ENCODE results near the gene SLCO1A2. TPM values are rescaled to one million over a fixed set of nuclear protein-coding genes. Genes with fewer than 3 reads are reported as not detected.

SLCO1A2 gene
- total and polyA plus RNA-seq, 2 experiments from 2014 or later, result 10.2 to 10.8 TPM

- Histone ChIP-seq H3K4me2 (peak overlapping the region; percentile 25), H4K20me1 (replicated peaks; ENCODE audit: insufficient read depth) (no peaks in the 10 kb centered on the region), H3K9me2 (ENCODE audit: insufficient read depth) (peaks cover 6% of the 10 kb centered on the region), H3K79me2 (replicated peaks; ENCODE audit: insufficient read depth) (no peaks in the 10 kb centered on the region), H3K4me1 (ENCODE audit: insufficient read depth) (peaks cover 22% of the 10 kb centered on the region), H2AFZ (no peak overlapping the region), H3K27me3 (ENCODE audit: insufficient read depth) (no peaks in the 10 kb centered on the region), H3K27ac (ENCODE audit: low read depth) (peak overlapping the region; percentile 91), H3K4me3 (no peak overlapping the region), H3K36me3 (ENCODE audit: insufficient read depth) (peaks cover 5% of the 10 kb centered on the region; the same call in 1 of the 2 replicates), H3F3A (replicated peaks; ENCODE audit: low read depth) (no peaks in the 10 kb centered on the region)
- TF ChIP-seq ZNF462 (CRISPR knock-in tag; IDR thresholded peaks at IDR 0.05), result no peak
- TF ChIP-seq NANOG (IDR thresholded peaks at IDR 0.05; ENCODE audit: borderline replicate concordance), result no peak; the same call in 1 of the 2 replicates
- no peak for TF ChIP-seq CREB1 (CRISPR knock-in tag; IDR thresholded peaks at IDR 0.05; ENCODE audit: low read depth)
- no peak for TF ChIP-seq ZNF331 (CRISPR knock-in tag; IDR thresholded peaks at IDR 0.05; ENCODE audit: low read depth)
- TF ChIP-seq CTCF (conservative IDR thresholded peaks at IDR 0.05; ENCODE audit: low read depth in 2 of 2), result no peak
- TF ChIP-seq POLR2AphosphoS5 (IDR thresholded peaks at IDR 0.05; ENCODE audit: low read depth), result no peak
- TF ChIP-seq EZH2phosphoT487 (IDR thresholded peaks at IDR 0.05; ENCODE audit: unreplicated experiment), result no peak
- TF ChIP-seq STAT1 (IDR thresholded peaks at IDR 0.05; ENCODE audit: unreplicated experiment), result no peak
- TF ChIP-seq REST (IDR thresholded peaks at IDR 0.05; ENCODE audit: unreplicated experiment), result no peak
- TF ChIP-seq ETS1 (IDR thresholded peaks at IDR 0.05), result no peak
- TF ChIP-seq ZNF114 (CRISPR knock-in tag; IDR thresholded peaks at IDR 0.05), result no peak
- no peak for TF ChIP-seq EZH2 (IDR thresholded peaks at IDR 0.05; ENCODE audit: low read depth, unreplicated experiment)
- TF ChIP-seq JUNB (IDR thresholded peaks at IDR 0.05; ENCODE audit: unreplicated experiment), result no peak
- Mint-ChIP-seq H3K27ac (peak overlapping the region; percentile 89), H3K4me1 (peaks cover 18% of the 10 kb centered on the region), H3K9me3 (peaks cover 47% of the 10 kb centered on the region), H3K36me3 (ENCODE audit: low read depth) (peaks cover 49% of the 10 kb centered on the region), H3K4me3 (peak overlapping the region; percentile 27; the same call in 1 of the 3 replicates), H3K27me3 (ENCODE audit: insufficient read depth, low read depth, poor library complexity) (peaks cover 2% of the 10 kb centered on the region)
- ATAC-seq (peak; percentile 100), DNase-seq (ENCODE audit: low spot score) (peak; percentile 86)
Observed at GRCh38 chr12:21324551-21324950, 10.2 kb downstream of the SLCO1A2 start.

Data from GM23338 (cell line).